ENCODE results near the gene SMOC1.

GRCh38 chr14:69968132-69968531 lies 88.9 kb downstream of the SMOC1 start:
- TF ChIP-seq CTCF (conservative IDR thresholded peaks at IDR 0.05) (no peak), EZH2 (IDR thresholded peaks at IDR 0.05; ENCODE audit: low read depth) (no peak)
